GM21737 (cell line): ENCODE results near the gene UNCX.
"Not testable (repeated sequence)": the region's sequence is repeated elsewhere in the genome, so short reads cannot be mapped to it uniquely, and the experiment has no call there.

Experiments
- ATAC-seq: cut with Tn5 transposase; IDR thresholded peaks from one replicate; pipeline ENCODE4 v1.9.1; 2021; ENCODE audit warnings: mild to moderate bottlenecking, moderate library complexity; ENCODE audit not compliant: unreplicated experiment

The UNCX gene

DNA sequence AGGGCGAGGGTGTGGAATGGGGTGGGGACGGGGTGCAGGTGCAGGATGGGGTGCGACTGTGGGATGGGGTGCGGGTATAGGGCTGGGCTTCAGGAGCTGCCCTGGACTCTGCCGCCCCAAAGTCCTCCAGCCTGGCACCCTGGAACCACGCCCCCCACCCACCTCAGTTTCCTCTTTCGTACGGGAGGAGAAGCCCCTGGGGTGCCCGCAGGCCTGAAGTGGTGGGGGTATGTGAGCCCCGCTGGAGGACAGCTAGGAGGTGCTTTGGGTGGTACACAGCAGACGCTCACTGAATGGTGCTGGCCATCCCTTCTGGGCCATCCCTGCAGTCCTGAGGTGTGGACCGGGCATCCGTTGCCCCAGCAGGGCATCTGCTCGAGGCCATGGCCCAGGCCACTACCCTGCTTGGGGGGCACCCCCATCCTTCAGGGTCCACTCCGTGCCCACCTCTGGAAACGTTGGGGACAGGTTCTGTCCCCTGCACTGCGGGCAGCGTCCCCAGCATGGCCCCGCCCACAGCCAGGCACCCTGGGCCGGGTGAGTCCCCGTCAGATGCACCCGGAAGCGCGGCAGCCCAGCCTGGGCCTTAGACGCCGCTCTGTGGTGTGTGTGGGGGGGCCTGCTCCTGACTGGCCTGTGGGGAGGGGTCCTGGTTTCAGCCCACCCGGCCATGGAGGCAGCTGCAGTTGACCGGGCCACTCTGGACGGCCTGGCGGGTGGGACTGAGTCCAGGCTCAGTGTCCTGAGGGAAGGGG is 41.6 kb downstream of the UNCX start:
- no peak for ATAC-seq

DNA sequence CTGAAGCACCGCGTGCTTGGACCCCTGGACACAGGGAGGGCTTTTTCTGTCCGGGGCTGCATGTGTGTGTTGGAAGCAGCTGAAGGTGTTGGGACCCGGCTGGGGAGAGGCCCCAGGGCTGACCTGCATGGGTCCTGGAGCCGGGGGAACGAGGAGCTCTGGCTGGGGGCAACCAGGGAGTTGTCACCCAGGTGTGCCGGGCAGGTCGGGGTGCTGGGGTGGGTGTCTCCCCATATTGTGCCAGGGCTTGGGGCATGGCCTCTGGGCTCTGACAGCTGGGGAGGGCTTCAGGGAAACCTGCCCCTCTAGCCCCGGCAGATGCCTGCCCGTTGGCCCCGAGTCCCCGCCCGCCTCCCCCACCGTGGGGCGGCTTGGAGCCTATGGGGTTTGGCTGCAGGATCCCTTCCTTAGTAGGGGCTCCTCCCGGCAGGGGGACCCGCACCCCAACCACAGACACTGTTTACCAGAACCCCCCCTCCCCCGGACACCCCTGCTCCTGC is 42.3 kb downstream of the UNCX start:
- ATAC-seq = no peak

DNA sequence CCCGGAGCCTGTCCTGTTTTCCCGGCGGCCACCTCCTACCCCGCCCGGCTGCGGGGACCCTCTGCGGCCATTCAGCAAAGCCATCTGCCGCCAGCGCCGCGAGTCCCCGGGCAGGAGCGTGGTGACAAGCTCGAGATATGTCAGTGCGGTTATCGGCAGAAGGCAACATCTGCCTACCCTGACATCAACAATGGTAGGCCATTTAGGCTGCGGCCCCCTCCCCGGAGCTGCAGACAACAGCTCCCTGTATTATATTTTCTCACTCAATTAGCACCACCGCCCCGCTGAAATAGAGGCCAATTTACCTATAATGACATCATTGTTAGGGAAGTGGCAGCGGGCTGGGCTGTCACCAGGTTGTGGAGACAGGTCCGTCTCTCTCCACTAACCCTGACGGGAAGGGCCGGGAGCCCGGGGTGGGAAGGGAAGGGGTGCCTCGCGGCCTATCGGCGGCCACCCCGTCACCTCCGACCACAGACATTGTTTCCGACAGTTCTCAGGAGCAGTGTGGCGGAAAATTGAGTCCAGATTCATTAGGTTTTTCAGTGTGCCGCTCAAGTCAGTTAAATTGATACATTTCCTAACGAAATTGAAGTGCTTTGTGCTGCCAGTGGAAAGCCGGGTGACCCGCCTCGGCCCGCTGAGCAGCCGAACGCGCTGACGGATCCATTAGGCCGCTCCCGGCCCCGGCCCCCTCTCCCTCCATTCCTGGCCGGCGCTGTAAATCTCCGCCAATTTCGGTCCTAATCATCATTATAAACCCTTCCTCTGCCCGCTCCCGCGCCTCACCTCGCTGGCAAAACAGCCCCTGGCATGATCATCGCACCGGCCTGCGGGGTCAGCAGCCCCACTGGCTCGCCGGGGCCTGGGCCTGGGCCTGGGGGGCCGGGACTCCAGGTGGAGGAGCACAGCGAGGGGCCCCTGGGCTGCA is 43.0 kb downstream of the UNCX start:
- ATAC-seq = no peak

DNA sequence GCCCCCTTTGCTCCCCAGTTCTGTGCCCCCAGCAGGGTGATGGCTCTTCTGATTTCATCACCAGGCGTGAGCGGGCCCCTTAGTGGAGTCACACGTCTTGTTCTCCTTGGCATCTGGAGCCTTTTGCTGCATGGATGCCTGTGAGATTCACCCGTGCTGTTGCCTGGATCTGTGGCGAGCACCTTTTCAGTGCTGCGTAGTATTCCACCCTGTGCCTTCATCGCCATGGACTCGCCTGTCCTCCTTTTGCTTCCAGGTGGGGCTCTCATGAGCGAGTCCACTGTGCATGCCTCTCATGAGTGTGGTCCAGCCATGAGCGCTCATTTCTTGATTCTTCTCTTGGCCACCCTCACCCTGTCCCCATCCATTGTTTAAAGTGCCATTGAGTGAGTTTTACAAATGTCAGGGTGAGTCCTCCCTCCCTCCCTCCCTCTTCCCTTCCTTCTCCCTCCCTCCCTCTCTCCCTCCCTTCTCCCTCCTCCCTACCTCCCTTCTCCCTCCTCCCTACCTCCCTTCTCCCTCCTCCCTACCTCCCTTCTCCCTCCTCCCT is 44.0 kb downstream of the UNCX start:
- no peak for ATAC-seq

DNA sequence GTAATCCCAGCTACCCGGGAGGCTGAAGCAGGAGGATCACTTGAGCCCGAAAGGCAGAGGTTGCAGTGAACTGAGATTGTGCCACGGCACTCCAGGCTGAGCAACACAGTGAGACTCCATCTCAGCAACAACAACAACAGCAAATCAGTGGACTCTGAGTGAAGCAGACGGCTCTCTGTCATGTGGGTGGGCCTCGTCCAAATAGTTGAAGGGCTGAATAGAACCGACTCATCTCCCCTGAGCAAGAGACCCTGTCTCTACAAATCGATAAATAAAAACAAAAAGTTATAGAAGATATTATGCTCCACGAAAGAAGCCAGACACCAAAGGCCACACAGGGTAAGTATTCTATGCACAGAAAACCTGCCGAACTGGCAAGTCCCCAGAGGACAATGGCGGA is 45.9 kb downstream of the UNCX start:
- no peak for ATAC-seq

DNA sequence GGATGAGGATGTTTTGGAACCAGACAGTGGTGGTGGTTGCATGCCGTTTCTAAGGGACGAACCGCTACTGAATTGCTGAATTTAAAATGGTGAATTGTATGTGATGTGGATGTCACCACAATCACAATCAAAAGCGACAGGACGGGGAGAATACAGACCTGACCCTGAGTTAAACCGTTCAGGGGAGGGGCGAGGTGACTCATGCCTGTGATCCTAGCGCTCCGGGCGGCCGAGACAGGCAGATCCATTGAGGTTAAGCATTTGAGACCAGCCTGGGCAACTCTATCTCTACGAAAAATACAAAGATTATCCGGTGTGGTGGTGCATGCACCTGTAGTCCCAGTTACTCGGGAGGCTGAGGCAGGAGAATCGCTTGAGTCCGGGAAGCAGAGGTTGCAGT is 46.4 kb downstream of the UNCX start:
- no peak for ATAC-seq

DNA sequence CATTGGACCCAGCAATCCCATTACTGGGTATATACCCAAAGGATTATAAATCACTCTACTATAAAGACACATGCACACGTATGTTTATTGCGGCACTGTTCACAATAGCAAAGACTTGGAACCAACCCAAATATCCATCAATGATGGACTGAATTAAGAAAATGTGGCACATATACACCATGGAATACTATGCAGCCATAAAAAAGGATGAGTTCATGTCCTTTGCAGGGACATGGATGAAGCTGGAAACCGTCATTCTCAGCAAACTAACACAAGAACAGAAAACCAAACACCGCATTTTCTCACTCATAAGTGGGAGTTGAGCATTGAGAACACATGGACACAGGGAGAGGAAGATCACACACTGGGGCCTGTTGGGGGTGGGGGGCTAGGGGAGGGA is 47.2 kb downstream of the UNCX start:
- not testable (repeated sequence) for ATAC-seq

DNA sequence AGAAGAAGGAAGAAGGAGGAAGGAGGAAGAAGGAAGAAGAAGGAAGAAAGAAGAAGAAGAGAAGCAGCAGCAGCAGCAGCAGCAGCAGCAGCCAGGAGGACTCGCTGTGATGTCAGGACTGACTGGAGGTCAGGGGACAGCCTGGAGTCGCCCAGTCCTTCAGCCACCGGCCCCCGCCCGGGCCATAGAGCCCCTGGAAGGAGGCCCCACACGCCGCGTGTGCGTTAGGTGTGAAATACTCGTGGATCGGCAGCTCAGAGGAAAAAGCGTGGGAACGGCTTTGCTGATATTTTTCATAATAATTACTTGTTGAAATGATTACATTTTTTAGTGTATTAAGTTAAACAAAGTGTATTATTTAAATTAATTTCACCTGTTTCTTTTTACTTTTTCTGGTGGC is 48.4 kb downstream of the UNCX start:
- no peak for ATAC-seq

DNA sequence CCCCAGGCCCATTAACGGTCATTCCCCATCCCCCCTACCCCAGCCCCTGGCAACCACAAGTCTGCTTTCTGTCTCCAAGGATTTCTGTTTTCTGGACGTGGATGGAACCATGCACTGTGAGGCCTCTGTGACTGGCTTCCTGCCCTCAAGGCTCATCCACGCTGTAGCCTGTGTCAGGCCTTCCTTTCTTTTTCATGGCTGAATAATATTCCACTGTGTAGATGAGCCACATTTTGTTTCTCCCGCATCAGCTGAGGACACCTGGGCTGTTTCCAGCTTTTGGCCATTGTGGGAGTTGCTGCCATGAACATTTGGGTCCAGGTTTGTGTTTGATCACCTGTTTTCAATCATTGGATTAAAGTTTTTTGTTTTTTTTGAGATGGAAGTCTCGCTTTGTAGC is 50.0 kb downstream of the UNCX start:
- no peak for ATAC-seq

DNA sequence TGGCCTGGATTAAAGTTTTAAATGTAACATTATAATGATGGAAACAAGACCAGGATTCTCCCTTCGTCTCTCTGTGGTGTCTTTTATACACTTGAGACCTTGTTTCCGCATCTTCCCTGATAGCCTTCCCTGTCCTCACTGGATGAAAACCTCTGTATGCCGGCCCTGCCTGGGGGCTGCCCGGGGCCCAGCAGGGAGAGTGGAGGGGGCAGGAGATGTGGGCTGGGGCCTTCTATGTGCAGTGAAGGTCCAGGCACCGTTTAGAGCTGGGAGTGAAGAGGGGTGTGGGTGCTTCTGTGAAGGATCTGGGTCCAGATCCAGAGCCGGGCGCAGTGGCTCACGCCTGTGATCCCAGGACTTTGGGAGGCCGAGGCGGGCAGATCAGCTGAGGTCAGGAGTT is 50.7 kb downstream of the UNCX start:
- no peak for ATAC-seq

DNA sequence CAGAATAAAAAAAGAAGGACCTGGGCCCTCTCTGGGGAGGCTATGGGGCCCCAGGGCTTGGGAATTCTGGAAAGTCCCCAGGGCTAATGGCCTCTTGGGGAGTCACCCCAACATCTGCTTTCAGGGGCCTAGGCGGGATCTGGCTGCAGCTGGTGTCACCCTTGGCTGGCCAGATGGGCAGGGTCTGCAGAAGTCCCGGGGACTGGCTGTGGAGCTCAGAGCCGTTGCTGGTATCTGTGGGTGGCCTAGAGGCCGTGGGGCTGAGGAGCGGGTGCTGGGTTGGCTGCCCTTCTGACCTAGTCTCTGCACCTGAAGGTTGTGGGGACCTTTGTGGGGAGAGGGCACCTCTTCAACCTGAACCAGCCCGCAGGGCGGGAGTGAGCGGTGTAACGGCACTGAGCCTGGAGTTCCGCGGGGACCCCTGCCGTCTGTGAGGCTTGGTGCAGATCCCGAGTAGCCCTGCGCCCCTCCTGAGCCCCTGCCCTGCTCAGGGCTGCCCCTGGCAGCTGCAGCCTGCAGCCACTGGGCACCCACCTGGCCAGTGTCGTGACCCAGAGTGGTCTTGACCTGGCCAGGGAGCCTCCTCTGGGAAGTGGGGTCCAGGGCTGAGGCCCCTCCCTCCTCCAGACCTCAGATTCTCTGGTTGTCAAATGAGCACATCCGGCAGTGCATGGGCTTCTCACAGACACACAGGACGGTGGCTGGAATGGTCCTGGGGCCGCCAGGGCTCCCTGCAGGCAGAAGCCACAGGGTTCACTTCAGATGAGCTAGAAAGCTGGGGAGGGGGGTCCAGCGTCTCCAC is 51.5 kb downstream of the UNCX start:
- ATAC-seq = no peak

DNA sequence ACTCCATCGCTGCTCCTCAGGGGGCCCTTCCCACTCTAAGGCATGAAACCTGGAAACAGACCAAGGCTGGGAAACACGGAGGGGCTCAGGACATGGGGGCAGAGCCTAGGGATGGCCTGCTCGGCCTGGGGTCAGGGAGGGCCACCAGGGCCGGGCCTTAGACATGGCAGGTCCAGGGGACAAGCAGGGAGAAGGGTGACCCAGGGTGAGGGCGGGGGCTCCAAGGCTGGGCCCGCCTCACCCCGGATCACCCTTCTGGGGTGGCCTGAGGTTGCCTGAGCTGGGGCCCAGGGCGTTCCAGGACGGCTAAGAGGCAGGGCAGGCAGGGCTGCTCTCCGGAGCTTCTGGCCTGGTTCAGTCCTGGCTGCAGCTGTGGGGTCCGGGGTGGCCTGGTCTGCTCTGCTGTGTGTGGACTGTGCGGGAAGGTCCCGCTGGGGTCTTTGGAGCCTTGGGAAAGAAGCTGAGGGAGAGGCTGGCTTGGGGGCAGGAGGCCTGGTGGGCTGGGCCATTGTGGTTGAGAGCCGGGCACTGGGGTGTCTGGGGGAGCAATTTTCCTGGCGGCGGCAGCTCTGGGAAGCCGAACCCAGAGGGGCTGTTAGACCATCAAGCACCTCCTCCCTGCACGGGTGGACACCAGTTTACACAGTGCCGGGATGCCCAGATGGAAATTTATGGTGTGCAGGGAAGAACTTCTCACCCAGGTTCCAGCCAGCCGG is 52.2 kb downstream of the UNCX start:
- ATAC-seq = no peak

DNA sequence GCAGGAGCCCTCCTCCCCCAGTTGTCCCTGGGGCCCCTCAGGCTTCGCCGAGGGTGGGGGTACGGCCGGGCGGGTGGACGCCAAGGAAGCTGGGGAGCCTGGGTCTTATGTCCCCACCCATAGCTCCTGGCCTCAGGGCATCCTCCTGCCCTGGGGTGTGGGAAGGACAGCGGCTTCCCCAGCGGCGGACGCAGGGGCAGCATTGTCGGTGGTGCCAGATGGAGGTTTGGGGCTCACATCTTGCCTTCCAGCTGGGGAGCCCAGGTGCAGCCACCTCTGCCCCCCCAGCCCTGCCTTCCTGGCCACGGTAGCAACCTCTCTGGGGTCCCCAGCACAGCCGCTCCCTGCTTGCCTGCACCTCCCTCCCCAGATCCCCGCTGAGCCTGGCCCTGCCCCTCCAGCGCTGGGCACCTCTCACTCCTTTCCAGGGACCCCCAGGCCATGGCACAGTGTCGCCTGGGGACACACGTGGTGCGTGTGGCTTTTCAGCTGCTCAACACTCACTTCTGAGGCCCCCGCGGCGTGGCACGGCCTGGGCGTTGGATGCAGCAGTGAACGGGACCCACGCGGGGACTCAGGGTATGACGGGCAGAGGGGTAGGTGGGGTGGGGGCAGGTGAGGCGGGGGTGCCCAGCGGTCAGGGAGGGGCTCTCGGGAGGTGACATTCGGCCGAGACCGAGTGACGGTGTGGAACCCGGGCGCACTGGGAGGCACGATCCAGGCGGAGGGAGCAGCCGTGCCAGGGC is 53.1 kb downstream of the UNCX start:
- no peak for ATAC-seq
